DMS 273 treated with DMSO at 0.1 percent for 48 hours (cell line): ENCODE data around the gene PTGDS.

Experiments
- DNase-seq: peaks from one replicate; lab custom pipeline; 2025; lab: John Stamatoyannopoulos, UW

The PTGDS gene

GRCh38 chr9:136974817-136975535, 2.3 kb upstream of the PTGDS start:
- no peak for DNase-seq

GRCh38 chr9:136975644-136976043, 1.7 kb upstream of the PTGDS start:
- DNase-seq = no peak

GRCh38 chr9:136977649-136978072, 357 bp downstream of the PTGDS start:
- no peak for DNase-seq

GRCh38 chr9:136978073-136978864, 965 bp downstream of the PTGDS start:
- no peak for DNase-seq

GRCh38 chr9:136978865-136979544, 1.7 kb downstream of the PTGDS start:
- DNase-seq = no peak

GRCh38 chr9:136979769-136980587, 2.7 kb downstream of the PTGDS start:
- DNase-seq = no peak

GRCh38 chr9:136980669-136981478, 3.6 kb downstream of the PTGDS start:
- DNase-seq = no peak

GRCh38 chr9:136981588-136982231, 4.4 kb downstream of the PTGDS start:
- DNase-seq = no peak

- DNase-seq = no peak
Observed at GRCh38 chr9:136982232-136983051, 5.1 kb downstream of the PTGDS start, which contains the start of gene LCNL1. TSS of gene LCNL1 (plus strand) at chr9:136982993. CDS start at chr9:136983587, 594 bp downstream.

- no peak for DNase-seq
Observed at GRCh38 chr9:136983167-136983566, 5.9 kb downstream of the PTGDS start.

- no peak for DNase-seq
Observed at GRCh38 chr9:136983656-136984314, 6.5 kb downstream of the PTGDS start.

GRCh38 chr9:136984464-136985026, 7.2 kb downstream of the PTGDS start:
- no peak for DNase-seq

- no peak for DNase-seq
Observed at GRCh38 chr9:136985027-136985602, 7.8 kb downstream of the PTGDS start.

- no peak for DNase-seq
Observed at GRCh38 chr9:136985853-136986252, 8.5 kb downstream of the PTGDS start.

GRCh38 chr9:136988872-136989271, 11.6 kb downstream of the PTGDS start:
- no peak for DNase-seq

GRCh38 chr9:136990242-136990911, 13.1 kb downstream of the PTGDS start:
- DNase-seq = no peak

GRCh38 chr9:136991993-136992818, 14.9 kb downstream of the PTGDS start, which contains the start of gene PAXX:
TSS of gene PAXX (plus strand) at chr9:136992422. CDS start at chr9:136992444, 22 bp downstream.
- DNase-seq = no peak
